ENCODE measurements around the gene FOXQ1.

FOXQ1 gene

GRCh38 chr6:1363729-1364572, 52.1 kb downstream of the FOXQ1 start:
- peak; percentile 25 for DNase-seq

Data from MV-4-11 (cell line).